ENCODE measurements around the gene EFNB2. TPM values are rescaled to one million over a fixed set of nuclear protein-coding genes. Genes with fewer than 3 reads are reported as not detected.

EFNB2 gene
- total and polyA plus RNA-seq, 9 of the 15 experiments (the other 6 are each of a cell fraction or from before 2014, with no cell fraction given), result 0.01 to 0.29 (median 0.18) TPM

- no peaks in the 10 kb centered on the region for H3K4me1 ChIP-seq (replicated peaks in 1 of 2; ENCODE audit: control insufficient read depth in 2 of 2, insufficient read depth in 2 of 2, low read length in 2 of 2)
- WGBS (ENCODE audit: insufficient coverage, low coverage, missing lambda C conversion rate), result 7% methylated on average over 4 of the region's 7 CpGs
- ChIA-PET POLR2A (no interaction called here), CTCF (ENCODE audit: low intra/inter-chr PET ratio) (no interaction called here)
- H3K36me3 ChIP-seq (ENCODE audit: control insufficient read depth, insufficient read depth, low read length), result no peaks in the 10 kb centered on the region
- FAIRE-seq, result no peak
- H3K9ac ChIP-seq (ENCODE audit: insufficient read depth in 1 of 2, low read depth in 2 of 2, low read length in 2 of 2), result no peak overlapping the region
- in situ Hi-C loops (cut with MboI), result no loop called here
- H3K4me3 ChIP-seq, result no peak overlapping the region
- H2AFZ ChIP-seq (ENCODE audit: low read depth, low read length), result no peak overlapping the region
- no peaks in the 10 kb centered on the region for H3K9me3 ChIP-seq (replicated peaks; ENCODE audit: control insufficient read depth, insufficient read depth, low read depth, low read length)
- H3K9me1 ChIP-seq (ENCODE audit: control insufficient read depth, insufficient read depth, low read length), result no peaks in the 10 kb centered on the region
- no peak overlapping the region for H3K27ac ChIP-seq (ENCODE audit: extremely low read depth, low read depth, low read length)
- intact Hi-C loops (cut with micrococcal nuclease), result no loop called here
- no peak for DNase-seq (ENCODE audit: extremely low read depth in 1 of 4, low spot score in 3 of 4)
- TF ChIP-seq RHOXF2B (CRISPR knock-in tag; conservative IDR thresholded peaks at IDR 0.05) (no peak), PREB (CRISPR knock-in tag; IDR thresholded peaks at IDR 0.05) (no peak), SMARCA5 (IDR thresholded peaks at IDR 0.05) (no peak)
- no peak for ATAC-seq
- H4K20me1 ChIP-seq (replicated peaks; ENCODE audit: control insufficient read depth, insufficient read depth, low read length), result no peaks in the 10 kb centered on the region
- no peaks in the 10 kb centered on the region for H3K79me2 ChIP-seq (ENCODE audit: control insufficient read depth, insufficient read depth, low read length)
- no peak overlapping the region for H3K4me2 ChIP-seq (ENCODE audit: insufficient read depth, low read length)
- BruUV-seq (replicated peaks), result no TSS peak
- H3K27me3 ChIP-seq (ENCODE audit: control insufficient read depth in 2 of 2, insufficient read depth in 2 of 2, low read length in 2 of 2), result no peaks in the 10 kb centered on the region
Observed at GRCh38 chr13:106522898-106523525, 12.4 kb downstream of the EFNB2 start.

DNA sequence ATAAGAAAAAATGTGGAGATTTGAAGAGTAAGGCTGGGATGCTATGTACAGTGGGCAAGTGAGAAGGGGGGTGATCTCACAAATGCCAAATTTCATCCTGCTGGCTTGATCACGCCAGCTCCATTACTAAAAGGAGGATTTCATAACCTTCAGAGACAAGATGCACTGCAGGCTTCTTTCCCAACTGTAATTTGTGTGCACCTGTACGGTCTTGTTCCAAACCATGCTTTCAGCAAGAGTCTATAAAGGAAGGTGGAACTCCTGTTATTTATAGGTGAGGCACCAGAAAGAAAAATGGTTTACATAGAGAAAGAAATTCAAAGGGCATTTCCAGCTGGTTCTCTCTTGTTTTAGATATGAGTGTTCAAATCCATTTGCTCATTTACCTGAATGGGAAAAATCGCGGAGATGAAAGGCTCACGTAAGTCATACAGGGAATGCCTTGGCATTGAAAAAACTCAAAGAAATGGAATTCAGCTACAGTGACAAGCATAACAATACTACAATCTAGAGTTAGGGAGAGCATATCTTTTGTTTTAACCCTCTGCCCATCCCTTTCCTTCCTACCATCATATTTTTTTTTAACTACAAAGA is 13.3 kb downstream of the EFNB2 start:
- FAIRE-seq, result no peak
- TF ChIP-seq SRSF1 (IDR thresholded peaks at IDR 0.05; ENCODE audit: low read depth, low read length) (no peak), FOXO4 (CRISPR knock-in tag; IDR thresholded peaks at IDR 0.05) (no peak), PTRF (tag; IDR thresholded peaks at IDR 0.05) (no peak), LCOR (CRISPR knock-in tag; IDR thresholded peaks at IDR 0.05) (no peak), SPI1 (IDR thresholded peaks at IDR 0.05; ENCODE audit: borderline replicate concordance, low read depth, low read length) (no peak), ILF3 (IDR thresholded peaks at IDR 0.05; ENCODE audit: borderline replicate concordance) (no peak), HNRNPL (IDR thresholded peaks at IDR 0.05; ENCODE audit: low read depth, low read length) (no peak), GTF2B (IDR thresholded peaks at IDR 0.05; ENCODE audit: extremely low read depth, insufficient read length) (no peak), ZBTB1 (CRISPR knock-in tag; IDR thresholded peaks at IDR 0.05; ENCODE audit: borderline replicate concordance, low read depth) (no peak), ZNF184 (CRISPR knock-in tag; IDR thresholded peaks at IDR 0.05) (no peak)

More for the DNA sequence above, 13.3 kb downstream of the EFNB2 start:
- intact Hi-C loops (cut with micrococcal nuclease), result no loop called here
- ChIA-PET POLR2A (no interaction called here), CTCF (ENCODE audit: low intra/inter-chr PET ratio) (interaction anchor here (0.7 kb wide), 1 partner anchor 243 kb away, joined by 3 read pairs; no protein-coding TSS in a partner anchor)
- no peaks in the 10 kb centered on the region for H3K4me1 ChIP-seq (replicated peaks in 1 of 2; ENCODE audit: control insufficient read depth in 2 of 2, insufficient read depth in 2 of 2, low read length in 2 of 2)
- H3K27me3 ChIP-seq (ENCODE audit: control insufficient read depth in 2 of 2, insufficient read depth in 2 of 2, low read length in 2 of 2), result no peaks in the 10 kb centered on the region
- 4% methylated on average over 5 of the region's 5 CpGs for WGBS (ENCODE audit: insufficient coverage, low coverage, missing lambda C conversion rate)
- no peaks in the 10 kb centered on the region for H3K9me1 ChIP-seq (ENCODE audit: control insufficient read depth, insufficient read depth, low read length)
- H3K4me3 ChIP-seq, result no peak overlapping the region
- H3K79me2 ChIP-seq (ENCODE audit: control insufficient read depth, insufficient read depth, low read length), result no peaks in the 10 kb centered on the region
- H2AFZ ChIP-seq (ENCODE audit: low read depth, low read length), result no peak overlapping the region
- H4K20me1 ChIP-seq (replicated peaks; ENCODE audit: control insufficient read depth, insufficient read depth, low read length), result no peaks in the 10 kb centered on the region
- no TSS peak for BruUV-seq (replicated peaks)
- in situ Hi-C loops (cut with MboI), result no loop called here
- no peak overlapping the region for H3K9ac ChIP-seq (ENCODE audit: insufficient read depth in 1 of 2, low read depth in 2 of 2, low read length in 2 of 2)
- H3K9me3 ChIP-seq (replicated peaks; ENCODE audit: control insufficient read depth, insufficient read depth, low read depth, low read length), result no peaks in the 10 kb centered on the region
- DNase-seq (ENCODE audit: extremely low read depth in 1 of 4, low spot score in 3 of 4), result no peak
- H3K27ac ChIP-seq (ENCODE audit: extremely low read depth, low read depth, low read length), result no peak overlapping the region
- no peak for ATAC-seq
- no peak overlapping the region for H3K4me2 ChIP-seq (ENCODE audit: insufficient read depth, low read length)
- no peaks in the 10 kb centered on the region for H3K36me3 ChIP-seq (ENCODE audit: control insufficient read depth, insufficient read depth, low read length)

Data from K562 (cell line).